ENCODE data around the gene CABLES1.
"Not testable (repeated sequence)": the region's sequence is repeated elsewhere in the genome, so short reads cannot be mapped to it uniquely, and the experiment has no call there.

The CABLES1 gene

GRCh38 chr18:23272498-23273232, 137.4 kb downstream of the CABLES1 start:
- no peak for DNase-seq

- DNase-seq = no peak
These were observed 138.2 kb downstream of the CABLES1 start for GRCh38 chr18:23273443-23273966.

- DNase-seq = no peak
These were observed 139.6 kb downstream of the CABLES1 start for GRCh38 chr18:23274638-23275482.

- DNase-seq = no peak
These were observed 141.2 kb downstream of the CABLES1 start for GRCh38 chr18:23276451-23276850.

GRCh38 chr18:23277399-23277798, 142.1 kb downstream of the CABLES1 start:
- DNase-seq = no peak

GRCh38 chr18:23279931-23280330, 144.6 kb downstream of the CABLES1 start:
- DNase-seq = no peak

GRCh38 chr18:23280844-23281243, 145.6 kb downstream of the CABLES1 start:
- DNase-seq = no peak

GRCh38 chr18:23281626-23282436, 146.5 kb downstream of the CABLES1 start:
- no peak for DNase-seq

- DNase-seq = no peak
These were observed 147.1 kb downstream of the CABLES1 start for GRCh38 chr18:23282437-23282781.

- DNase-seq = no peak
These were observed 148.7 kb downstream of the CABLES1 start for GRCh38 chr18:23283916-23284430.

- DNase-seq = no peak
These were observed 149.3 kb downstream of the CABLES1 start for GRCh38 chr18:23284629-23285028.

- DNase-seq = not testable (repeated sequence)
These were observed 150.3 kb downstream of the CABLES1 start for GRCh38 chr18:23285581-23285980.

- DNase-seq = no peak
These were observed 156.3 kb downstream of the CABLES1 start for GRCh38 chr18:23291456-23292205.

- no peak for DNase-seq
These were observed 165.0 kb downstream of the CABLES1 start for GRCh38 chr18:23300231-23300805.

- DNase-seq = no peak
These were observed 166.7 kb downstream of the CABLES1 start for GRCh38 chr18:23301972-23302371.

- no peak for DNase-seq
These were observed 167.2 kb downstream of the CABLES1 start for GRCh38 chr18:23302511-23302850.

- DNase-seq = peak; percentile 58 to 61
These were observed 167.7 kb downstream of the CABLES1 start for GRCh38 chr18:23302851-23303527.

- no peak for DNase-seq
These were observed 171.5 kb downstream of the CABLES1 start for GRCh38 chr18:23306822-23307221.

GRCh38 chr18:23307567-23308295, 172.4 kb downstream of the CABLES1 start:
- DNase-seq = peak; percentile 26 to 45

Data from Kasumi-1 (cell line).